Mammary epithelial cell (primary cell): ENCODE data around the gene SLMAP.

Experiments
- CTCF ChIP-seq, 2 donors: IDR thresholded peaks in 1 of 2; conservative IDR thresholded peaks in 1 of 2; 2 replicates each; pipeline ENCODE4 v1.5.1; 2011 to 2012; ENCODE audit warnings: inconsistent platforms in 2 of 2, low read length in 2 of 2, mild to moderate bottlenecking in 2 of 2, control low read depth in 1 of 2, low read depth in 1 of 2; ENCODE audit not compliant: insufficient read depth in 1 of 2; ENCODE audit errors: extremely low read depth in 1 of 2
- EZH2 ChIP-seq: IDR thresholded peaks from 2 replicates; pipeline ENCODE4 v1.6.1; 2012; ENCODE audit warnings: low read length, inconsistent platforms, borderline replicate concordance

GRCh38 chr3:57948781-57949242 is 192.7 kb downstream of the SLMAP start:
- TF ChIP-seq CTCF (conservative IDR thresholded peaks at IDR 0.05 in 1 of 2, IDR thresholded peaks at IDR 0.05 in 1 of 2; ENCODE audit: extremely low read depth in 1 of 2, insufficient read depth in 1 of 2, low read depth in 1 of 2, low read length in 2 of 2): no peak
- no peak for TF ChIP-seq EZH2
